K562 (cell line): ENCODE results near the gene NECAB3. TPM values are rescaled to one million over a fixed set of nuclear protein-coding genes. Genes with fewer than 3 reads are reported as not detected.

Experiments
- ATAC-seq: fragments of 200-7000 bp; cut with Tn5 transposase; 3 replicates; pipeline ENCODE4 v1.9.1; 2020; ENCODE audit warnings: moderate library complexity
- BruUV-seq: library from RNA; stranded (reverse); fragments of 400-500 nt; replicated peaks from 2 replicates; lab custom pipeline; 2021; lab: Mats Ljungman, UMichigan
- CTCF ChIA-PET: fragments of 300-600 bp; formaldehyde crosslinking; extraction: SDS; loops from one replicate; lab custom pipeline; 2021; ENCODE audit warnings: low intra/inter-chr PET ratio; lab: Yijun Ruan, JAX
- POLR2A ChIA-PET: fragments of 300-600, 350-650 bp; sonication (Branson Sonifier 250); formaldehyde crosslinking; extraction: SDS; loops from one replicate; lab custom pipeline; 2021; ENCODE audit warnings: antibody characterized with exemption, inconsistent platforms; lab: Yijun Ruan, JAX
- DNase-seq, 4 experiments: peaks; one replicate each; pipeline versions ENCODE4 v3.0.0 to v3.0.0-alpha.2; 2011 to 2018; ENCODE audit warnings: low spot score in 3 of 4, mixed read lengths in 3 of 4; ENCODE audit errors: extremely low read depth in 1 of 4
- FAIRE-seq: peaks from 2 replicates; lab custom pipeline; 2011; peaks lifted over from hg19 to GRCh38; lab: Jason Lieb, UNC
- H2AFZ ChIP-seq: 2 replicates; pipeline ENCODE4 v1.6.0; 2011; ENCODE audit warnings: low read depth, low read length, control low read depth, inconsistent platforms
- H3K27ac ChIP-seq: fragments of 200-600 bp; 3 replicates; pipeline ENCODE4 v1.8.0; 2011; ENCODE audit warnings: low read depth, mild to moderate bottlenecking, control low read depth, inconsistent platforms, low read length, moderate library complexity, mixed read lengths; ENCODE audit errors: extremely low read depth
- H3K27me3 ChIP-seq, 2 experiments: fragments of 300-600 bp in 1 of 2; 2 replicates in 1 of 2; 3 replicates in 1 of 2; pipeline versions ENCODE4 v1.6.0 to v1.8.0; 2011; ENCODE audit warnings: inconsistent platforms in 2 of 2, low read length in 2 of 2, mild to moderate bottlenecking in 1 of 2, mixed read lengths in 1 of 2, moderate library complexity in 1 of 2; ENCODE audit not compliant: control insufficient read depth in 2 of 2, insufficient read depth in 2 of 2
- H3K36me3 ChIP-seq: fragments of 300-600 bp; 3 replicates; pipeline ENCODE4 v1.8.0; 2011; ENCODE audit warnings: mild to moderate bottlenecking, low read length, inconsistent platforms; ENCODE audit not compliant: control insufficient read depth, insufficient read depth
- H3K4me1 ChIP-seq, 2 experiments: fragments of 200-600 bp in 1 of 2; replicated peaks in 1 of 2; 2 replicates in 1 of 2; 3 replicates in 1 of 2; pipeline versions ENCODE4 v1.5.1 to v1.8.0; 2011; ENCODE audit warnings: inconsistent platforms in 2 of 2, low read length in 2 of 2, mild to moderate bottlenecking in 1 of 2, mixed read lengths in 1 of 2, moderate library complexity in 1 of 2; ENCODE audit not compliant: control insufficient read depth in 2 of 2, insufficient read depth in 2 of 2
- H3K4me2 ChIP-seq: 2 replicates; pipeline ENCODE4 v1.6.1; 2011; ENCODE audit warnings: low read length, control low read depth, inconsistent platforms, mixed read lengths; ENCODE audit not compliant: insufficient read depth
- H3K4me3 ChIP-seq: fragments of 200-600 bp; sonication (generic), shearing (Covaris generic); 2 replicates; pipeline ENCODE4 v1.5.1; 2016; ENCODE audit warnings: control low read depth, inconsistent platforms
- H3K79me2 ChIP-seq: fragments of 200-600 bp; 3 replicates; pipeline ENCODE4 v1.8.0; 2011; ENCODE audit warnings: low read length, inconsistent platforms; ENCODE audit not compliant: control insufficient read depth, insufficient read depth
- H3K9ac ChIP-seq, 2 experiments: 2 replicates each; pipeline versions ENCODE4 v1.6.0 to v1.6.1; 2011; ENCODE audit warnings: low read depth in 2 of 2, low read length in 2 of 2, control low read depth in 1 of 2, inconsistent platforms in 1 of 2, mild to moderate bottlenecking in 1 of 2, mixed read lengths in 1 of 2; ENCODE audit not compliant: insufficient read depth in 1 of 2
- H3K9me1 ChIP-seq: one replicate; pipeline ENCODE4 v1.6.0; 2011; ENCODE audit warnings: inconsistent platforms, mild to moderate bottlenecking, low read length, moderate library complexity; ENCODE audit not compliant: control insufficient read depth, insufficient read depth
- H3K9me3 ChIP-seq: replicated peaks from 2 replicates; pipeline ENCODE4 v1.5.1; 2011; ENCODE audit warnings: low read depth, low read length, inconsistent platforms; ENCODE audit not compliant: control insufficient read depth, insufficient read depth
- H4K20me1 ChIP-seq: replicated peaks from 2 replicates; pipeline ENCODE4 v1.6.1; 2011; ENCODE audit warnings: low read length, inconsistent platforms, mixed read lengths; ENCODE audit not compliant: control insufficient read depth, insufficient read depth
- CC2D1A ChIP-seq: fragments of 450-650 bp; IDR thresholded peaks from 2 replicates; pipeline ENCODE4 v1.6.1; 2017; ENCODE audit warnings: mild to moderate bottlenecking
- ETV6 ChIP-seq, 3 experiments: fragments of 150-350 bp in 1 of 3; sonication (generic) in 1 of 3; formaldehyde crosslinking in 1 of 3; IDR thresholded peaks; 2 replicates each; pipeline versions ENCODE4 v1.6.1 to v1.8.0; 2014 to 2022; ENCODE audit warnings: borderline replicate concordance in 2 of 3, low read depth in 2 of 3, antibody characterized with exemption in 1 of 3, low read length in 1 of 3, mild to moderate bottlenecking in 1 of 3, missing genetic modification reagents in 1 of 3
- EWSR1 ChIP-seq: fragments of 450-650 bp; IDR thresholded peaks from 2 replicates; pipeline ENCODE4 v1.6.1; 2018; ENCODE audit warnings: borderline replicate concordance, mild to moderate bottlenecking, low read depth, moderate library complexity; ENCODE audit not compliant: partially characterized antibody
- FIP1L1 ChIP-seq: fragments of 200-400 bp; formaldehyde crosslinking; IDR thresholded peaks from 2 replicates; pipeline ENCODE4 v1.6.1; 2018; ENCODE audit warnings: mild to moderate bottlenecking, low read depth, low read length; ENCODE audit not compliant: poor library complexity, severe bottlenecking
- GATAD2A ChIP-seq: fragments of 450-650 bp; IDR thresholded peaks from 2 replicates; pipeline ENCODE4 v1.6.1; 2017
- SUPT5H ChIP-seq: fragments of 450-650 bp; IDR thresholded peaks from 2 replicates; pipeline ENCODE4 v1.6.1; 2016
- U2AF2 ChIP-seq: fragments of 200-400 bp; formaldehyde crosslinking; optimal IDR thresholded peaks from 2 replicates; pipeline ENCODE3; 2017; ENCODE audit warnings: low read depth, mild to moderate bottlenecking, low read length
- ZFP36 ChIP-seq: fragments of 150-350 bp; IDR thresholded peaks from 2 replicates; pipeline ENCODE4 v1.6.1; 2018; ENCODE audit warnings: low read length, low read depth; ENCODE audit not compliant: partially characterized antibody
- ZFX ChIP-seq: sonication (generic); formaldehyde crosslinking; IDR thresholded peaks from 2 replicates; pipeline ENCODE4 v1.8.0; 2022; ENCODE audit warnings: mild to moderate bottlenecking, missing genetic modification reagents, moderate library complexity
- ZNF224 ChIP-seq: sonication (generic); formaldehyde crosslinking; IDR thresholded peaks from 2 replicates; pipeline ENCODE4 v1.8.0; 2022; ENCODE audit warnings: mild to moderate bottlenecking, missing genetic modification reagents
- ZNF507 ChIP-seq: conservative IDR thresholded peaks from 2 replicates; pipeline ENCODE4 v1.6.1; 2017; ENCODE audit warnings: missing genetic modification characterization, missing compliant biosample characterization
- WGBS: fragments of 100-300 bp; shearing (Covaris generic); methylation state at CpG from one replicate; pipeline ENCODE4 v1.1.6; 2016; ENCODE audit warnings: low coverage, mixed read lengths; ENCODE audit not compliant: insufficient coverage; ENCODE audit errors: missing lambda C conversion rate; 5-methylcytosine and 5-hydroxymethylcytosine counted together
- in situ Hi-C: fragments of 300-500 bp; cut with MboI; formaldehyde crosslinking; loops from 4 replicates; pipeline ENCODE4 v1.15.0; 2018; ENCODE audit warnings: inconsistent platforms, mixed read lengths
- intact Hi-C: fragments of 100-400 bp; cut with micrococcal nuclease; formaldehyde crosslinking; loops from 2 replicates; pipeline ENCODE4 v1.14.2; 2022
- polyA plus RNA-seq, 8 experiments: library from polyadenylated mRNA; depleted of rRNA in 4 of 8; stranded (reverse) in 5 of 8; unstranded in 3 of 8; fragments of >200 nt; fragmentation: Nextera tagmentation in 2 of 8; fragmentation: Illumina TruSeq in 1 of 8; extraction: Ambion mirVana in 2 of 8; extraction: Trizol in 1 of 8; gene quantifications; 2 replicates each; pipeline versions ENCODE4 v1.2.1 to v1.2.3, GENCODE V29; 2011 to 2014; ENCODE audit warnings: inconsistent platforms in 1 of 8, missing spikeins in 1 of 8
- total RNA-seq, 7 experiments: library from RNA; depleted of rRNA in 6 of 7; stranded (reverse); fragments of >200 nt in 6 of 7; fragmentation: Illumina TruSeq in 2 of 7; extraction: Trizol in 2 of 7; gene quantifications; 2 replicates each; pipeline versions ENCODE4 v1.2.1 to v1.2.3, GENCODE V29; 2011 to 2021; ENCODE audit warnings: low replicate concordance in 1 of 7
- TF ChIP-seq, protein P1 (sequence below): fragments of 250-450 bp; sonication (Bioruptor Pico); IDR thresholded peaks from 2 replicates; pipeline ENCODE4 v1.4.0; 2020; ENCODE audit warnings: mild to moderate bottlenecking, moderate library complexity
- TF ChIP-seq, protein P2 (sequence below): sonication (generic); formaldehyde crosslinking; IDR thresholded peaks from 2 replicates; pipeline ENCODE4 v1.8.0; 2022; ENCODE audit warnings: missing genetic modification reagents, mild to moderate bottlenecking, borderline replicate concordance
- TF ChIP-seq, protein P3 (sequence below), 2 experiments: fragments of 450-650 bp in 1 of 2; sonication (generic) in 1 of 2; formaldehyde crosslinking; conservative IDR thresholded peaks; 2 replicates each; pipeline versions ENCODE4 v1.4.0 to v1.8.1; 2020 to 2022; ENCODE audit warnings: mild to moderate bottlenecking in 1 of 2, missing genetic modification reagents in 1 of 2

The NECAB3 gene
- total and polyA plus RNA-seq, 9 of the 15 experiments (the other 6 are each of a cell fraction or from before 2014, with no cell fraction given), result 0.94 to 63.3 (median 31.5) TPM

DNA sequence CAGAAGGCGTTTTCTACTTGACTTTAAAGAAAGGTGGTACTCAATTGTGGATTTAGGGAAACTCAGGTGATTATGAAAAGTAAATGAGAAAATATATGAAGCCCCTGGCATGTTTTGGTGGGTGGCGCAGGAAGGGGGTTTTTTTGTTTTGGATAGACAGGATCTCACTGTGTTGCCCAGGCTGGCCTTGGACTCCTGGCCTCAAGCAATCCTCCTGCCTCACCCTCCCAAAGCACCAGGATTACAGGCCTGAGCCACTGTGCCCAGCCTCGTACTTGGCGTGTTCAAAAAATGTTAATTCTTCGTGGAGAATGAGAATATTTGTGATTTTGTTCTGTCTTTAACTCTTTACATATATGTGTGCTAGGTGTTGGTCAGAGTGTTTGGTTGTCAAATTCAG, 44.2 kb downstream of the NECAB3 start:
- H3K79me2 ChIP-seq, result no peaks in the 10 kb centered on the region
- peaks cover 32% of the 10 kb centered on the region; the same call in 2 of the 3 replicates for H3K36me3 ChIP-seq
- ChIA-PET POLR2A (interaction anchor here (0.7 to 1.7 kb wide), 3 partner anchors 13 to 29 kb away, joined by 3 to 5 read pairs (median 3); no protein-coding TSS in a partner anchor), CTCF (no interaction called here)
- H3K27ac ChIP-seq, result no peak overlapping the region
- intact Hi-C loops, result no loop called here
- no peak overlapping the region for H2AFZ ChIP-seq
- ATAC-seq (no peak), FAIRE-seq (no peak), DNase-seq (no peak)
- no peak overlapping the region for H3K9ac ChIP-seq
- WGBS, result 83% methylated on average over 5 of the region's 5 CpGs
- H3K4me3 ChIP-seq, result no peak overlapping the region
- TF ChIP-seq EWSR1, result no peak
- no peak for TF ChIP-seq ZFX (CRISPR knock-in tag)
- TF ChIP-seq, protein P1, sequence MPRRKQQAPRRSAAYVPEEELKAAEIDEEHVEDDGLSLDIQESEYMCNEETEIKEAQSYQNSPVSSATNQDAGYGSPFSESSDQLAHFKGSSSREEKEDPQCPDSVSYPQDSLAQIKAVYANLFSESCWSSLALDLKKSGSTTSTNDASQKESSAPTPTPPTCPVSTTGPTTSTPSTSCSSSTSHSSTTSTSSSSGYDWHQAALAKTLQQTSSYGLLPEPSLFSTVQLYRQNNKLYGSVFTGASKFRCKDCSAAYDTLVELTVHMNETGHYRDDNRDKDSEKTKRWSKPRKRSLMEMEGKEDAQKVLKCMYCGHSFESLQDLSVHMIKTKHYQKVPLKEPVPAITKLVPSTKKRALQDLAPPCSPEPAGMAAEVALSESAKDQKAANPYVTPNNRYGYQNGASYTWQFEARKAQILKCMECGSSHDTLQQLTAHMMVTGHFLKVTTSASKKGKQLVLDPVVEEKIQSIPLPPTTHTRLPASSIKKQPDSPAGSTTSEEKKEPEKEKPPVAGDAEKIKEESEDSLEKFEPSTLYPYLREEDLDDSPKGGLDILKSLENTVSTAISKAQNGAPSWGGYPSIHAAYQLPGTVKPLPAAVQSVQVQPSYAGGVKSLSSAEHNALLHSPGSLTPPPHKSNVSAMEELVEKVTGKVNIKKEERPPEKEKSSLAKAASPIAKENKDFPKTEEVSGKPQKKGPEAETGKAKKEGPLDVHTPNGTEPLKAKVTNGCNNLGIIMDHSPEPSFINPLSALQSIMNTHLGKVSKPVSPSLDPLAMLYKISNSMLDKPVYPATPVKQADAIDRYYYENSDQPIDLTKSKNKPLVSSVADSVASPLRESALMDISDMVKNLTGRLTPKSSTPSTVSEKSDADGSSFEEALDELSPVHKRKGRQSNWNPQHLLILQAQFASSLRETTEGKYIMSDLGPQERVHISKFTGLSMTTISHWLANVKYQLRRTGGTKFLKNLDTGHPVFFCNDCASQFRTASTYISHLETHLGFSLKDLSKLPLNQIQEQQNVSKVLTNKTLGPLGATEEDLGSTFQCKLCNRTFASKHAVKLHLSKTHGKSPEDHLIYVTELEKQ, result no peak
- no peak for TF ChIP-seq ZFP36
- TF ChIP-seq CC2D1A, result no peak
- TF ChIP-seq SUPT5H, result no peak
- TF ChIP-seq, protein P2, sequence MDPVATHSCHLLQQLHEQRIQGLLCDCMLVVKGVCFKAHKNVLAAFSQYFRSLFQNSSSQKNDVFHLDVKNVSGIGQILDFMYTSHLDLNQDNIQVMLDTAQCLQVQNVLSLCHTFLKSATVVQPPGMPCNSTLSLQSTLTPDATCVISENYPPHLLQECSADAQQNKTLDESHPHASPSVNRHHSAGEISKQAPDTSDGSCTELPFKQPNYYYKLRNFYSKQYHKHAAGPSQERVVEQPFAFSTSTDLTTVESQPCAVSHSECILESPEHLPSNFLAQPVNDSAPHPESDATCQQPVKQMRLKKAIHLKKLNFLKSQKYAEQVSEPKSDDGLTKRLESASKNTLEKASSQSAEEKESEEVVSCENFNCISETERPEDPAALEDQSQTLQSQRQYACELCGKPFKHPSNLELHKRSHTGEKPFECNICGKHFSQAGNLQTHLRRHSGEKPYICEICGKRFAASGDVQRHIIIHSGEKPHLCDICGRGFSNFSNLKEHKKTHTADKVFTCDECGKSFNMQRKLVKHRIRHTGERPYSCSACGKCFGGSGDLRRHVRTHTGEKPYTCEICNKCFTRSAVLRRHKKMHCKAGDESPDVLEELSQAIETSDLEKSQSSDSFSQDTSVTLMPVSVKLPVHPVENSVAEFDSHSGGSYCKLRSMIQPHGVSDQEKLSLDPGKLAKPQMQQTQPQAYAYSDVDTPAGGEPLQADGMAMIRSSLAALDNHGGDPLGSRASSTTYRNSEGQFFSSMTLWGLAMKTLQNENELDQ (CRISPR knock-in tag), result no peak
- no peak for TF ChIP-seq FIP1L1
- no peak for TF ChIP-seq U2AF2
- TF ChIP-seq ZNF224 (CRISPR knock-in tag), result no peak
- no peak for TF ChIP-seq GATAD2A
- no peak for TF ChIP-seq ZNF507 (tag)
- TF ChIP-seq, protein P3, sequence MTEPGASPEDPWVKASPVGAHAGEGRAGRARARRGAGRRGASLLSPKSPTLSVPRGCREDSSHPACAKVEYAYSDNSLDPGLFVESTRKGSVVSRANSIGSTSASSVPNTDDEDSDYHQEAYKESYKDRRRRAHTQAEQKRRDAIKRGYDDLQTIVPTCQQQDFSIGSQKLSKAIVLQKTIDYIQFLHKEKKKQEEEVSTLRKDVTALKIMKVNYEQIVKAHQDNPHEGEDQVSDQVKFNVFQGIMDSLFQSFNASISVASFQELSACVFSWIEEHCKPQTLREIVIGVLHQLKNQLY (CRISPR knock-in tag; conservative IDR thresholded peaks at IDR 0.05), result no peak
- TF ChIP-seq ETV6 (IDR thresholded peaks at IDR 0.05; ENCODE audit: borderline replicate concordance in 1 of 2, low read depth in 2 of 2, low read length in 1 of 2), result no peak
- TF ChIP-seq ETV6 (CRISPR knock-in tag; IDR thresholded peaks at IDR 0.05; ENCODE audit: borderline replicate concordance), result no peak
- peaks cover 5 to 10% of the 10 kb centered on the region in 2 experiments; a peak in 3 of 5 replicates for H3K4me1 ChIP-seq
- no peaks in the 10 kb centered on the region for H3K9me1 ChIP-seq
- no peaks in the 10 kb centered on the region for H4K20me1 ChIP-seq
- H3K4me2 ChIP-seq, result no peak overlapping the region
- no TSS peak for BruUV-seq
- no peaks in the 10 kb centered on the region for H3K27me3 ChIP-seq
- H3K9me3 ChIP-seq, result no peaks in the 10 kb centered on the region
- in situ Hi-C loops, result no loop called here
